GM13976 (cell line): ENCODE measurements around the gene IQGAP1.

ENCODE experiments used
- DNase-seq: peaks from one replicate; pipeline ENCODE4 v3.0.0; 2012; ENCODE audit warnings: low spot score
- in situ Hi-C: fragments of 300-500 bp; cut with MboI; formaldehyde crosslinking; loops from one replicate; pipeline ENCODE4 v1.12.0; 2022; ENCODE audit warnings: low sequenced_read_pairs, mixed read lengths, inconsistent platforms; ENCODE audit not compliant: unreplicated experiment
- TF ChIP-seq, protein P1 (sequence below): IDR thresholded peaks from 2 replicates; pipeline ENCODE4 v1.5.1; 2012; ENCODE audit warnings: borderline replicate concordance, mild to moderate bottlenecking; ENCODE audit not compliant: insufficient read depth; ENCODE audit errors: extremely low read depth, missing control alignments, control extremely low read depth

Gene IQGAP1

DNA sequence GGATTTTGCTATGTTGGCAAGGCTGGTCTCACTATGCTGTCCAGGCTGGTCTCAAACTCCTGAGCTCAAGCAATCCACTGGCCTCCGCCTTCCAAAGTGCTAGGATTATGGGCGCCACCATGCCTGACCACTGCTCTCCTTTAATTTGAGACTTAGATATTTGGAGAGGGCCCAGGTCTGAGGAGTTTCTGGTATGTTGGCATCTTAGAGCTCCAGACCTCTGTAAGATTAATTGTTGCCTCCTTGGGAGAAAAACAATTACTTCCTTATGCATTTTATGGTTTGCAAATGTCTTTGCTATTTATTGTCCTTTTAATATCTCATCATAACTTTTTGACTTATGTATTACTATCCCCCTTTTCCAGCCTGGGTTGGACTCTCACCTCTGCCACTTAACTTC, 33.1 kb upstream of the IQGAP1 start:
- no peak for DNase-seq
- TF ChIP-seq, protein P1, sequence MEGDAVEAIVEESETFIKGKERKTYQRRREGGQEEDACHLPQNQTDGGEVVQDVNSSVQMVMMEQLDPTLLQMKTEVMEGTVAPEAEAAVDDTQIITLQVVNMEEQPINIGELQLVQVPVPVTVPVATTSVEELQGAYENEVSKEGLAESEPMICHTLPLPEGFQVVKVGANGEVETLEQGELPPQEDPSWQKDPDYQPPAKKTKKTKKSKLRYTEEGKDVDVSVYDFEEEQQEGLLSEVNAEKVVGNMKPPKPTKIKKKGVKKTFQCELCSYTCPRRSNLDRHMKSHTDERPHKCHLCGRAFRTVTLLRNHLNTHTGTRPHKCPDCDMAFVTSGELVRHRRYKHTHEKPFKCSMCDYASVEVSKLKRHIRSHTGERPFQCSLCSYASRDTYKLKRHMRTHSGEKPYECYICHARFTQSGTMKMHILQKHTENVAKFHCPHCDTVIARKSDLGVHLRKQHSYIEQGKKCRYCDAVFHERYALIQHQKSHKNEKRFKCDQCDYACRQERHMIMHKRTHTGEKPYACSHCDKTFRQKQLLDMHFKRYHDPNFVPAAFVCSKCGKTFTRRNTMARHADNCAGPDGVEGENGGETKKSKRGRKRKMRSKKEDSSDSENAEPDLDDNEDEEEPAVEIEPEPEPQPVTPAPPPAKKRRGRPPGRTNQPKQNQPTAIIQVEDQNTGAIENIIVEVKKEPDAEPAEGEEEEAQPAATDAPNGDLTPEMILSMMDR, result no peak
- in situ Hi-C loops, result no loop called here

DNA sequence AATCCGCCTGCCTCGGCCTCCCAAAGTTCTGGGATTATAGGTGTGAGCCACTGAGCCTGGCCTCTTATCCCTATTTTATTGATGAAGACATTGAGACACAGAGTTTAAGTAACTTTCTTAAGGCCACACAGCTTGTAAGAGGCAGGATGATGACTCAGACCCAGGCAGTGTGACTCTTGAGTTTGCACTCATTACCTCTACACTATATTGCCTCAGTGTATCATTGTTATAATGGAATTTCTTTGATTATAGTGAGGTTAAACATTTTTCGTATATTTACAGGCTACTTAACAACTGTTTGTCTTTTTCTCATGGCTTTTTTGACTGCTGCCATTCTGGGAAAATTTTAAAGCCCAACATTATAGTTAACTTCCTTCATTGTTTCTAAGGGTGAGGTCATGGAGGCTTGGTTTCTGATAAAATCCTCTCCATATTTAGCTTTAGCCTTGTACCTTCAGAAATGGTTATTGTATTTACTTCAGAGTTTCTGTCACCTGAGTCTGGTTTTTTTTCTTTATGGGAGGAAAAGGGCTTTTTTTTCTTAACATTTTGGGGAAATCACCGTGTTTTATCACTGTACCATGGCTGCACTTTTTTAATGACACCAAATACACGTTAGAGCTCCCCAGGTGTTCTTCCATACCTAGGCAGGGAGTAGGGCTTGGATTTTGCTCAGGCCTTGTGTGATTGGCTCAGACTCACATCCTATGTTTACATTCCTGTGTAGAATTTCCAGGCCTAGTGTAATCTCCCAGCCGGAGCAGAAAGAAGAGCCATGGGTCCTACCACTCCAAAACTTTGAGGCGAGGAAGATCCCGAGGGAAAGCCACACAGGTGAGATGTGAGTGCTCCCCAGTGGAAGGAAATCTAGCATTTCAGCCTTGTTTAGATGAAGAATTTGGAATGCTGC, 29.7 kb upstream of the IQGAP1 start:
- no peak for DNase-seq
- TF ChIP-seq, protein P1, result no peak
- in situ Hi-C loops, result no loop called here

DNA sequence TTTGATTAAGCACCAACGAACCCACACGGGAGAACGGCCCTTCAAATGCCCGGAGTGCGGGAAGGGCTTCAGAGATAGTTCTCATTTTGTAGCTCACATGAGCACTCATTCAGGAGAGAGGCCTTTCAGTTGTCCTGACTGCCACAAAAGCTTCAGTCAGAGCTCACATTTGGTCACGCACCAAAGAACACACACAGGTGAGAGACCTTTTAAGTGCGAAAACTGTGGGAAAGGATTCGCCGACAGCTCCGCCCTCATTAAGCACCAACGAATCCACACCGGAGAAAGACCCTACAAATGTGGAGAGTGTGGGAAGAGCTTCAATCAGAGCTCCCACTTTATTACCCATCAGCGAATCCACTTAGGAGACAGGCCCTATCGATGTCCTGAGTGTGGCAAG, 27.3 kb upstream of the IQGAP1 start:
- TF ChIP-seq, protein P1, result no peak
- in situ Hi-C loops, result no loop called here
- no peak for DNase-seq

DNA sequence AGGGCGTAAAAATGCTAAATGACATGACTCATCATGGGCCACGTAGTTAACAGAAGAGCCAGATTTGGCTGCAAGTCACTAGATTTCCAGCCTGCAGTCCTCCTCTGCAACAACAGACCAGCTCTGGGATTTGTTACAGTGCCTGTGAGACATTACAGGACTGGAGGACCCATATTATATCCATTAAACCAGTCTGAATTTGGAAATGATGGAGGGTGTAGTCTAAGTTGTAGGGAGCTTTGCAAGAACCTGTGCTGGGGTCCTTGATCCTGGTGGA, 25.2 kb upstream of the IQGAP1 start:
- TF ChIP-seq, protein P1, result no peak
- DNase-seq, result no peak
- in situ Hi-C loops, result no loop called here

DNA sequence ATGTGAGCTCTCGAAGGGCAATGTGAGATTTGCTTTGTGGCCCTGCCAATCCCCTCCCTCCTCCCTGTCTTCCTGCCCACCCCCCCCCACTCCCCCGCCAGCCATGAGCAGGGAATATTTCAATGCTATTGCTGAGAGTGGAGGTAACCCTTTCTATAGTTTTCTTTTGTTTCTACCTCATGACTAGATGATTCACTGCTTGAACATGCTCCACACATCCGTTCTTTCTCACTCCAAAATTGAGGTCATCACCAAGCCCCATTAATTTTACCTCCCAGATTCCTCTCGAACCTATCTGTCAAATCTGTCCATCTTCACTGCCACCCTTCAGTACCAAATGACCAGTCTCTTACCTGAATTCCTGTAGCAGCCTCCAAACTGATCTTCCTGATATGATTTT, 23.8 kb upstream of the IQGAP1 start:
- no peak for DNase-seq
- in situ Hi-C loops, result no loop called here
- TF ChIP-seq, protein P1, result no peak

DNA sequence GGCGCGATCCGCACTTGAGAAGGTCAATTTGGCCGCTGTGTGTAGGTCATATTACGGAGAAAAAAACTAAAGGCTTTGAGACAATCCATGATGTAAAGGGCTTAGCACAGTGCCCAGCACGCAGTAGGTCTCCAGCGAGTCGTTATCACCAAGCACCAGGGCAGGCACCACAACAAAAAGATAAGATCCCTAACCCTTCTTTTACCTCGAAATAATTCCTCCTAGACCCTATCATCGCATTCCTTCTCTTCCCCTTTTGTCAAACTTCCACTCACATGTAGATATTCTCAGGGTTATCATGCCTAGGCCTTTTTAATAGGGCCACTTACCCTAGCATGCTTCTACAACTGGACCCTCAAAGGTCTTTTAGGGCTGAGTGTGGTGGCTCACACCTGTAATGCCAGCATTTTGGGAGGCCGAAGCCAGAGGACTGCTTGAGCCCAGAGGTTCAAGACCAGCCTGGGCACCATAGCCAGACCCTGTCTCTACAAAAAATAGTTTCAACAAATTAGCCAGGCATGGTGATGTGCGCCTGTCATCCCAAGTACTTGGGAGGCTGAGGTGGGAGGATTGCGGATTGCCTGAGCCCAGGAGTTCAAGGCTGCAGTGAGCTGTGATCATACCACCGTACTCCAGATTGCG, 22.5 kb upstream of the IQGAP1 start:
- TF ChIP-seq, protein P1, result no peak
- in situ Hi-C loops, result no loop called here
- no peak for DNase-seq
